H1 (cell line): ENCODE results near the gene STK16. TPM values are rescaled to one million over a fixed set of nuclear protein-coding genes. Genes with fewer than 3 reads are reported as not detected.

Experiments
- CTCF ChIA-PET: fragments of 300-600 bp; sonication (Branson Sonifier 250); formaldehyde crosslinking; loops from one replicate; lab custom pipeline; 2021; ENCODE audit not compliant: partially characterized antibody; lab: Charles Lee
- POLR2A ChIA-PET: fragments of 300-600 bp; sonication (Branson Sonifier 250); formaldehyde crosslinking; loops from one replicate; lab custom pipeline; 2021; ENCODE audit warnings: inconsistent platforms; ENCODE audit not compliant: partially characterized antibody; lab: Charles Lee
- DNase-seq, 2 experiments: peaks; one replicate each; pipeline versions ENCODE4 v3.0.0 to v3.0.0-alpha.2; 2010 to 2022; ENCODE audit warnings: low spot score in 2 of 2, low read depth in 1 of 2, mixed read lengths in 1 of 2
- FAIRE-seq: peaks from 2 replicates; lab custom pipeline; 2011; peaks lifted over from hg19 to GRCh38; lab: Jason Lieb, UNC
- H2AFZ ChIP-seq: 2 replicates; pipeline ENCODE4 v1.8.1; 2012; ENCODE audit warnings: low read length, inconsistent platforms
- H2AK5ac ChIP-seq: 2 replicates; pipeline ENCODE4 v1.6.1; 2013; ENCODE audit warnings: low read depth, low read length
- H2BK120ac ChIP-seq: replicated peaks from 2 replicates; pipeline ENCODE3; 2013; ENCODE audit warnings: low read depth, low read length, inconsistent platforms
- H2BK12ac ChIP-seq: 2 replicates; pipeline ENCODE4 v1.6.1; 2013; ENCODE audit warnings: low read depth, low read length
- H2BK15ac ChIP-seq: 2 replicates; pipeline ENCODE4 v1.6.1; 2013; ENCODE audit warnings: low read length
- H2BK20ac ChIP-seq: 2 replicates; pipeline ENCODE4 v1.6.1; 2013; ENCODE audit warnings: low read length
- H2BK5ac ChIP-seq: 2 replicates; pipeline ENCODE4 v1.6.1; 2013; ENCODE audit warnings: low read depth, low read length
- H3K14ac ChIP-seq: 2 replicates; pipeline ENCODE4 v1.6.1; 2013; ENCODE audit warnings: inconsistent platforms; ENCODE audit not compliant: insufficient read length
- H3K18ac ChIP-seq: 2 replicates; pipeline ENCODE4 v1.6.1; 2013; ENCODE audit warnings: low read length; ENCODE audit errors: extremely low read depth
- H3K23ac ChIP-seq: 2 replicates; pipeline ENCODE4 v1.6.1; 2013; ENCODE audit warnings: inconsistent platforms; ENCODE audit not compliant: insufficient read length
- H3K23me2 ChIP-seq: 2 replicates; pipeline ENCODE4 v1.6.1; 2013; ENCODE audit warnings: low read depth, low read length
- H3K27ac ChIP-seq: 2 replicates; pipeline ENCODE4 v1.6.1; 2011; ENCODE audit warnings: low read depth, low read length, inconsistent platforms
- H3K27me3 ChIP-seq, 4 experiments: replicated peaks in 1 of 4; 1 replicate in 1 of 4; 2 replicates in 3 of 4; pipeline versions ENCODE4 v1.6.1 to v1.8.1; 2011 to 2013; ENCODE audit warnings: low read length in 3 of 4, mild to moderate bottlenecking in 3 of 4, inconsistent platforms in 2 of 4, mixed read lengths in 2 of 4, moderate library complexity in 1 of 4; ENCODE audit not compliant: control insufficient read depth in 3 of 4, insufficient read depth in 3 of 4; ENCODE audit errors: extremely low read depth in 1 of 4
- H3K36me3 ChIP-seq, 4 experiments: 2 replicates each; pipeline versions ENCODE4 v1.6.1 to v1.8.1; 2011 to 2013; ENCODE audit warnings: mild to moderate bottlenecking in 4 of 4, low read length in 3 of 4, moderate library complexity in 2 of 4, control low read depth in 1 of 4, inconsistent platforms in 1 of 4; ENCODE audit not compliant: insufficient read depth in 4 of 4, control insufficient read depth in 2 of 4
- H3K4ac ChIP-seq: replicated peaks from 2 replicates; pipeline ENCODE3; 2013; ENCODE audit warnings: low read length, low read depth, mixed read lengths, inconsistent platforms; ENCODE audit not compliant: insufficient read length
- H3K4me1 ChIP-seq, 4 experiments: replicated peaks in 1 of 4; 1 replicate in 1 of 4; 2 replicates in 3 of 4; pipeline versions ENCODE4 v1.6.1 to v1.8.1; 2011 to 2013; ENCODE audit warnings: low read length in 3 of 4, inconsistent platforms in 2 of 4, mixed read lengths in 1 of 4; ENCODE audit not compliant: insufficient read depth in 4 of 4, control insufficient read depth in 3 of 4
- H3K4me2 ChIP-seq, 2 experiments: 2 replicates each; pipeline versions ENCODE4 v1.6.1 to v1.8.1; 2011 to 2013; ENCODE audit warnings: low read depth in 2 of 2, low read length in 2 of 2, control low read depth in 1 of 2, inconsistent platforms in 1 of 2, mild to moderate bottlenecking in 1 of 2; ENCODE audit not compliant: insufficient read depth in 1 of 2
- H3K4me3 ChIP-seq, 4 experiments: fragments of 200-600, 300-600 bp in 1 of 4; sonication (generic), shearing (Covaris generic), sonication (Bioruptor Twin) in 1 of 4; 2 replicates each; pipeline versions ENCODE4 v1.5.1 to v1.8.1; 2011 to 2016; ENCODE audit warnings: low read length in 4 of 4, low read depth in 3 of 4, control low read depth in 2 of 4, inconsistent platforms in 2 of 4, mild to moderate bottlenecking in 2 of 4, mixed read lengths in 1 of 4, moderate library complexity in 1 of 4; ENCODE audit not compliant: insufficient read depth in 2 of 4; ENCODE audit errors: extremely low read depth in 1 of 4
- H3K56ac ChIP-seq: replicated peaks from 2 replicates; pipeline ENCODE3; 2013; ENCODE audit warnings: low read depth, mild to moderate bottlenecking, mixed read lengths, low read length, inconsistent platforms; ENCODE audit not compliant: insufficient read length
- H3K79me1 ChIP-seq: 2 replicates; pipeline ENCODE4 v1.6.1; 2013; ENCODE audit warnings: low read depth, low read length, control low read depth
- H3K79me2 ChIP-seq, 2 experiments: 2 replicates each; pipeline versions ENCODE4 v1.6.1 to v1.8.1; 2012 to 2013; ENCODE audit warnings: low read length in 2 of 2, mild to moderate bottlenecking in 2 of 2, inconsistent platforms in 1 of 2; ENCODE audit not compliant: insufficient read depth in 2 of 2, control insufficient read depth in 1 of 2
- H3K9ac ChIP-seq, 4 experiments: replicated peaks in 1 of 4; 1 replicate in 1 of 4; 2 replicates in 3 of 4; pipeline versions ENCODE4 v1.6.1 to v1.8.1; 2011 to 2013; ENCODE audit warnings: low read depth in 3 of 4, low read length in 3 of 4, control low read depth in 2 of 4, mild to moderate bottlenecking in 2 of 4, moderate library complexity in 2 of 4, inconsistent platforms in 1 of 4; ENCODE audit errors: extremely low read depth in 1 of 4
- H3K9me3 ChIP-seq, 2 experiments: 2 replicates each; pipeline versions ENCODE4 v1.6.1 to v1.8.1; 2012 to 2013; ENCODE audit warnings: mild to moderate bottlenecking in 2 of 2, moderate library complexity in 2 of 2, control low read depth in 1 of 2, inconsistent platforms in 1 of 2, low read depth in 1 of 2, low read length in 1 of 2, mixed read lengths in 1 of 2; ENCODE audit not compliant: insufficient read depth in 2 of 2
- H4K20me1 ChIP-seq, 2 experiments: replicated peaks in 1 of 2; 2 replicates each; pipeline versions ENCODE3 to v1.8.1; 2011 to 2013; ENCODE audit warnings: inconsistent platforms in 2 of 2, low read length in 2 of 2, mild to moderate bottlenecking in 1 of 2; ENCODE audit not compliant: insufficient read depth in 2 of 2, control insufficient read depth in 1 of 2
- H4K5ac ChIP-seq: 2 replicates; pipeline ENCODE4 v1.6.1; 2013; ENCODE audit warnings: low read length, low read depth, mixed read lengths, inconsistent platforms; ENCODE audit not compliant: insufficient read length
- H4K8ac ChIP-seq: 2 replicates; pipeline ENCODE4 v1.8.0; 2013; ENCODE audit warnings: mild to moderate bottlenecking, moderate library complexity, low read length, inconsistent platforms; ENCODE audit not compliant: insufficient read depth; ENCODE audit errors: extremely low read depth
- H4K91ac ChIP-seq: replicated peaks from 2 replicates; pipeline ENCODE3; 2013; ENCODE audit warnings: low read length, mixed read lengths, inconsistent platforms; ENCODE audit not compliant: insufficient read length
- ASH2L ChIP-seq: fragments of 200-600, 300-600 bp; sonication (generic); IDR thresholded peaks from one replicate; pipeline ENCODE4 v1.7.1; 2017; ENCODE audit warnings: low read length
- JUN ChIP-seq: IDR thresholded peaks from 2 replicates; pipeline ENCODE4 v1.6.1; 2011; ENCODE audit warnings: low read depth, mild to moderate bottlenecking, improper control_type of control experiment, low read length
- MAFK ChIP-seq: IDR thresholded peaks from 2 replicates; pipeline ENCODE4 v1.6.1; 2012; ENCODE audit warnings: low read depth, mild to moderate bottlenecking, improper control_type of control experiment, low read length
- NRF1 ChIP-seq: IDR thresholded peaks from 2 replicates; pipeline ENCODE4 v1.6.1; 2011; ENCODE audit warnings: mild to moderate bottlenecking, low read depth, low read length, improper control_type of control experiment
- POLR2A ChIP-seq, 2 experiments: IDR thresholded peaks; 1 replicate in 1 of 2; 2 replicates in 1 of 2; pipeline ENCODE4 v1.6.1; 2011; ENCODE audit warnings: low read depth in 2 of 2, low read length in 2 of 2, mild to moderate bottlenecking in 2 of 2; ENCODE audit errors: control extremely low read depth in 1 of 2
- SP1 ChIP-seq: IDR thresholded peaks from 2 replicates; pipeline ENCODE4 v1.6.1; 2011; ENCODE audit warnings: low read depth, low read length
- SUZ12 ChIP-seq: fragments of 200-600 bp; sonication (generic); IDR thresholded peaks from 2 replicates; pipeline ENCODE4 v1.6.1; 2012; ENCODE audit warnings: mild to moderate bottlenecking, inconsistent platforms, low read length, moderate library complexity, mixed read lengths
- WGBS, 2 experiments: shearing (Covaris generic) in 1 of 2; methylation state at CpG; one replicate each; pipeline versions ENCODE4 v1.1.6 to v1.1.7; 2013 to 2015; ENCODE audit warnings: low lambda C conversion rate in 2 of 2, mixed read lengths in 2 of 2, inconsistent platforms in 1 of 2, low coverage in 1 of 2, missing lambda C conversion rate in 1 of 2; ENCODE audit not compliant: insufficient replicate concordance in 2 of 2, insufficient coverage in 1 of 2, insufficient read length in 1 of 2; ENCODE audit errors: extremely low coverage in 1 of 2, missing lambda C conversion rate in 1 of 2; 5-methylcytosine and 5-hydroxymethylcytosine counted together
- polyA plus RNA-seq, 7 experiments: library from polyadenylated mRNA; depleted of rRNA in 3 of 7; stranded (reverse) in 5 of 7; unstranded in 2 of 7; fragments of >200 nt in 5 of 7; fragments of 200-250 nt in 2 of 7; gene quantifications; 1 replicate in 5 of 7; 2 replicates in 1 of 7; 4 replicates in 1 of 7; pipeline versions ENCODE4 v1.2.1 to v1.2.3, GENCODE V29; 2011 to 2013; ENCODE audit warnings: missing spikeins in 2 of 7, mixed read lengths in 2 of 7
- total RNA-seq: library from RNA; stranded (reverse); fragmentation: NEBNext Ultra II Directional; extraction: Animal tissue kit (Norgen Biotek cat#: 25700); gene quantifications from 2 replicates; pipeline ENCODE4 v1.2.1, GENCODE V29; 2021
- TF ChIP-seq, protein P1 (sequence below): IDR thresholded peaks from 2 replicates; pipeline ENCODE4 v1.6.1; 2011; ENCODE audit warnings: low read depth, mild to moderate bottlenecking, low read length; ENCODE audit not compliant: insufficient read depth
- TF ChIP-seq, protein P2 (sequence below): IDR thresholded peaks from 2 replicates; pipeline ENCODE4 v1.6.1; 2011; ENCODE audit warnings: low read length, improper control_type of control experiment

STK16 gene
- total and polyA plus RNA-seq, 2 of the 8 experiments (the other 6 are each of a cell fraction or from before 2014, with no cell fraction given) = 21.3 to 51.4 TPM

DNA sequence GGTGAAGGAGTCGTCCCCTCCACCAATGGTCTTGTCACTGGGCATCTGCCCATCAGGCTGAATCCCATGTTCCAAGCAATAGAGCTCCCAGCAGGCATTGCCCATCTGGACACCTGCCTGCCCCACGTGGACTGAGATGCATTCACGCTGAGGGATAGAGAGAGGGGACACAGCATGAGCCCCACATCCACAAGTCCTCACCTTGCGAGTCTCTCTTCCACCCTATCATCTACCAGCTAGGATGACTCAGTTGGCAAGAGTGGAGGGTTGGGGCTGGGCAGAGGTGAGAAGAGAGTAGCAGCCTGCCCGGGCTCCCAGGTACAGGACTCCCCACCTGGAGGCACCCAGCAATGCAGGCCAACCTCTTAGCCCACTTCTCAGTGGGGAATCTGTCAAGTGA, 6.8 kb downstream of the STK16 start:
- no peak overlapping the region for H3K9ac ChIP-seq
- H3K4me1 ChIP-seq = peaks cover 5 to 14% (median 9%) of the 10 kb centered on the region in 4 experiments
- peaks cover 17% of the 10 kb centered on the region for H3K23me2 ChIP-seq
- peaks cover 0 to 9% (median 5%) of the 10 kb centered on the region in 4 experiments; a peak in 4 of 8 replicates for H3K36me3 ChIP-seq
- H4K8ac ChIP-seq = no peak overlapping the region
- no peak overlapping the region for H3K23ac ChIP-seq
- FAIRE-seq (no peak), DNase-seq (no peak)
- ChIA-PET CTCF (interaction anchor here (0.7 to 6.6 kb wide), 14 partner anchors 9 to 115 kb away, joined by 3 to 118 read pairs (median 3); partner anchors contain the start of genes DNAJB2 and ZFAND2B), POLR2A (interaction anchor here (0.6 to 14.9 kb wide), 15 partner anchors 10 to 132 kb away, joined by 3 to 190 read pairs (median 7); partner anchors contain the start of genes ABCB6, ANKZF1, ATG9A and CNPPD1)
- H3K56ac ChIP-seq = no peak overlapping the region
- peak overlapping the region; percentile 85 to 92 for H3K4me2 ChIP-seq
- 71% methylated on average over 5 of the region's 5 CpGs; no CpG with 5 or more reads in 1 of the 2 experiments for WGBS, 2 experiments
- peaks cover 2% of the 10 kb centered on the region; the same call in 1 of the 2 replicates for H3K79me1 ChIP-seq
- no peak overlapping the region for H2BK5ac ChIP-seq
- H4K91ac ChIP-seq = no peak overlapping the region
- H4K5ac ChIP-seq = no peak overlapping the region
- no peak overlapping the region for H2AFZ ChIP-seq
- H3K4ac ChIP-seq = no peak overlapping the region
- peaks cover 0 to 2% of the 10 kb centered on the region in 2 experiments for H4K20me1 ChIP-seq
- H3K18ac ChIP-seq = no peak overlapping the region
- peak overlapping the region; percentile 23; the same call in 1 of the 2 replicates for H2BK15ac ChIP-seq
- no peak overlapping the region for H3K27ac ChIP-seq
- no peak overlapping the region for H2BK120ac ChIP-seq
- H2BK20ac ChIP-seq = no peak overlapping the region
- 0 out of 2 replicates have a peak overlapping the region, but pooled peaks have one; percentile 35 for H2BK12ac ChIP-seq
- no peaks in the 10 kb centered on the region for H3K79me2 ChIP-seq
- H3K14ac ChIP-seq = no peak overlapping the region
- H3K9me3 ChIP-seq = no peaks in the 10 kb centered on the region
- H3K27me3 ChIP-seq = peaks cover 16 to 43% (median 35%) of the 10 kb centered on the region in 4 experiments
- peak overlapping the region in 1 of 4 experiments; percentile 64; a peak in 2 of 8 replicates for H3K4me3 ChIP-seq
- H2AK5ac ChIP-seq = no peak overlapping the region; the same call in 1 of the 2 replicates
- TF ChIP-seq SUZ12 = no peak
- TF ChIP-seq NRF1 = no peak
- TF ChIP-seq MAFK = no peak
- TF ChIP-seq SP1 = no peak
- no peak for TF ChIP-seq JUN
- TF ChIP-seq, protein P1, sequence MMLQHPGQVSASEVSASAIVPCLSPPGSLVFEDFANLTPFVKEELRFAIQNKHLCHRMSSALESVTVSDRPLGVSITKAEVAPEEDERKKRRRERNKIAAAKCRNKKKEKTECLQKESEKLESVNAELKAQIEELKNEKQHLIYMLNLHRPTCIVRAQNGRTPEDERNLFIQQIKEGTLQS = no peak
- TF ChIP-seq ASH2L = no peak
- TF ChIP-seq POLR2A (IDR thresholded peaks at IDR 0.05; ENCODE audit: control extremely low read depth in 1 of 2, low read depth in 2 of 2, low read length in 2 of 2) = no peak
- TF ChIP-seq, protein P2, sequence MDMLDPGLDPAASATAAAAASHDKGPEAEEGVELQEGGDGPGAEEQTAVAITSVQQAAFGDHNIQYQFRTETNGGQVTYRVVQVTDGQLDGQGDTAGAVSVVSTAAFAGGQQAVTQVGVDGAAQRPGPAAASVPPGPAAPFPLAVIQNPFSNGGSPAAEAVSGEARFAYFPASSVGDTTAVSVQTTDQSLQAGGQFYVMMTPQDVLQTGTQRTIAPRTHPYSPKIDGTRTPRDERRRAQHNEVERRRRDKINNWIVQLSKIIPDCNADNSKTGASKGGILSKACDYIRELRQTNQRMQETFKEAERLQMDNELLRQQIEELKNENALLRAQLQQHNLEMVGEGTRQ = no peak
